ENCODE data around the gene SPATA21. TPM values are rescaled to one million over a fixed set of nuclear protein-coding genes. Genes with fewer than 3 reads are reported as not detected.

SPATA21 gene
- total RNA-seq, 1 experiment from 2014 or later: not detected

DNA sequence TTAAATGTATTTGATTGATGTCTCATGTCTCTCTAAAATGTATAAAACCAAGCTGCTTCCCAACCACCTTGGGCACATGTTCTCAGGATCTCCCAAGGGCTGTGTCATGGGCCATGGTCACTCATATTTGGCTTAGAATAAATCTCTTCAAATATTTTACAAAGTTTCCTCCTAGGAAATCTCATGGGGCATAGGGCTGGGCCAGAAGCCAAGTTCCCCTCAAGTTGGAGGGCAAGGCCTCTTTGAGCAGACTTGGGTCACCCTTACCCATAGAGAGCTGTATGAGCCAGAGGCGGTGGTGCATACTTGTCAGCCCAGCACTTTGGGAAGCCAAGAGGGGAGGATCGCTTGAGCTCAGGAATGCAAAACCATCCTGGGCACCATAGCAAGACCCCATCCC, 82.6 kb downstream of the SPATA21 start:
- no peak overlapping the region for H3K4me3 ChIP-seq (ENCODE audit: low read length)
- CTCF ChIA-PET: no interaction called here
- intact Hi-C loops (cut with micrococcal nuclease): loop anchor here (5.0 kb wide), 1 partner anchor 102 kb away; no protein-coding TSS in a partner anchor
- no peak for ATAC-seq
- no peaks in the 10 kb centered on the region for H3K36me3 ChIP-seq (ENCODE audit: low read depth, low read length)
- H3K27me3 ChIP-seq (ENCODE audit: low read length): no peaks in the 10 kb centered on the region
- BruUV-seq (replicated peaks): no TSS peak
- H4K20me1 ChIP-seq (ENCODE audit: low read length): peaks cover 15% of the 10 kb centered on the region
- no peaks in the 10 kb centered on the region for H3K9me3 ChIP-seq (ENCODE audit: low read length)
- no peaks in the 10 kb centered on the region for H3K9me2 ChIP-seq (replicated peaks; ENCODE audit: low read length)
- H3K9ac ChIP-seq (ENCODE audit: low read length): no peak overlapping the region
- POLR2A ChIA-PET (ENCODE audit: unreplicated experiment): no interaction called here
- TF ChIP-seq, protein P1, sequence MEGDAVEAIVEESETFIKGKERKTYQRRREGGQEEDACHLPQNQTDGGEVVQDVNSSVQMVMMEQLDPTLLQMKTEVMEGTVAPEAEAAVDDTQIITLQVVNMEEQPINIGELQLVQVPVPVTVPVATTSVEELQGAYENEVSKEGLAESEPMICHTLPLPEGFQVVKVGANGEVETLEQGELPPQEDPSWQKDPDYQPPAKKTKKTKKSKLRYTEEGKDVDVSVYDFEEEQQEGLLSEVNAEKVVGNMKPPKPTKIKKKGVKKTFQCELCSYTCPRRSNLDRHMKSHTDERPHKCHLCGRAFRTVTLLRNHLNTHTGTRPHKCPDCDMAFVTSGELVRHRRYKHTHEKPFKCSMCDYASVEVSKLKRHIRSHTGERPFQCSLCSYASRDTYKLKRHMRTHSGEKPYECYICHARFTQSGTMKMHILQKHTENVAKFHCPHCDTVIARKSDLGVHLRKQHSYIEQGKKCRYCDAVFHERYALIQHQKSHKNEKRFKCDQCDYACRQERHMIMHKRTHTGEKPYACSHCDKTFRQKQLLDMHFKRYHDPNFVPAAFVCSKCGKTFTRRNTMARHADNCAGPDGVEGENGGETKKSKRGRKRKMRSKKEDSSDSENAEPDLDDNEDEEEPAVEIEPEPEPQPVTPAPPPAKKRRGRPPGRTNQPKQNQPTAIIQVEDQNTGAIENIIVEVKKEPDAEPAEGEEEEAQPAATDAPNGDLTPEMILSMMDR (conservative IDR thresholded peaks at IDR 0.05; ENCODE audit: low read depth, low read length): no peak
- TF ChIP-seq EZH2phosphoT487 (IDR thresholded peaks at IDR 0.05; ENCODE audit: borderline replicate concordance, low read length): no peak
- no peak for TF ChIP-seq EZH2 (IDR thresholded peaks at IDR 0.05; ENCODE audit: low read length, unreplicated experiment)
- DNase-seq: no peak
- H3K4me2 ChIP-seq (ENCODE audit: low read length): no peak overlapping the region
- no peak overlapping the region for H3K27ac ChIP-seq (ENCODE audit: low read length)
- no peak overlapping the region for H2AFZ ChIP-seq (ENCODE audit: low read length)
- H3K79me2 ChIP-seq (ENCODE audit: low read length): peaks cover 26% of the 10 kb centered on the region
- H3F3A ChIP-seq (ENCODE audit: low read length, unreplicated experiment): peaks cover 4% of the 10 kb centered on the region
- H3K4me1 ChIP-seq (ENCODE audit: insufficient read depth, low read length): peaks cover 22% of the 10 kb centered on the region

DNA sequence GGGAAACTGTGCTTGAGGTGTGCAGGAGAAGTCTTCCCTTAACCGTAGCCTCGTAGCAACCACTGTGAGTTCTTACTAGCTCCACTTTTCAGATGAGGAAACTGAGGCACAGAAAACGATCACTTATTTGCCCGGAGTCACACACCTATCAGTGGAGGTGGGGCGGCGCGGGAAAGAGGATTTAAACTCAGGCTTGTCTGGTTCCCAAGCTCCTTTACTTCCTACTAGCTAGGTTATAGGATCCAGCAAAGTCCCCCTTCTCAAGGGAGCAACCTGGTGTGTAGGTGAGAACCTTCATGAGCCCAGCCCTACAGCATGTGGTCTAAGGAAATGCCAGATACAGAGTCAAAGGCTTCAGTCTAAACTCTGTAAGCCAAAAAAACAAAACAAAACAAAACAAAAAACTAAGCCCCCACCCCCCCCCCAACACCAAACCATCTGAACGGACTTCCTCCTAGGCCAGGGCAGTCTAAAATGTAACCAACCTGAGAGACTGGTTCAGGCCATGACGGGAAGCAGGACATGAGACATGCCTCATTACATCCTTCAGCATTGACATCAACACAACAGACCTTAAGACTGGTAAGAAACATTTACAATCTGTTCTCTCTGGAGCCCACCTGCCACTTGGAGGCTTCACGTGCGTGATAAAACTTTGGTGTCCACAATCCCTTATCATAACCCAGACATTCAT, 84.2 kb downstream of the SPATA21 start:
- DNase-seq (peak; percentile 35), ATAC-seq (no peak)
- Histone ChIP-seq H3K9me3 (ENCODE audit: low read length) (no peaks in the 10 kb centered on the region), H3K4me2 (ENCODE audit: low read length) (peak overlapping the region; percentile 99), H3K4me3 (ENCODE audit: low read length) (peak overlapping the region; percentile 79), H3K9ac (ENCODE audit: low read length) (peak overlapping the region; percentile 92), H3K79me2 (ENCODE audit: low read length) (peaks cover 42% of the 10 kb centered on the region), H3K27ac (ENCODE audit: low read length) (peak overlapping the region; percentile 65), H4K20me1 (ENCODE audit: low read length) (peaks cover 29% of the 10 kb centered on the region), H3K36me3 (ENCODE audit: low read depth, low read length) (no peaks in the 10 kb centered on the region), H3K9me2 (replicated peaks; ENCODE audit: low read length) (no peaks in the 10 kb centered on the region), H3F3A (ENCODE audit: low read length, unreplicated experiment) (peaks cover 4% of the 10 kb centered on the region), H2AFZ (ENCODE audit: low read length) (peak overlapping the region; percentile 80), H3K4me1 (ENCODE audit: insufficient read depth, low read length) (peaks cover 34% of the 10 kb centered on the region), H3K27me3 (ENCODE audit: low read length) (no peaks in the 10 kb centered on the region)
- ChIA-PET CTCF (interaction anchor here (0.5 to 1.6 kb wide), 2 partner anchors 10 to 389 kb away, joined by 3 to 5 read pairs; no protein-coding TSS in a partner anchor), POLR2A (ENCODE audit: unreplicated experiment) (interaction anchor here (0.6 to 1.0 kb wide), 3 partner anchors 10 to 99 kb away, joined by 3 to 5 read pairs (median 3); no protein-coding TSS in a partner anchor)
- BruUV-seq (replicated peaks): TSS peak; percentile 82
- TF ChIP-seq, protein P1 (conservative IDR thresholded peaks at IDR 0.05; ENCODE audit: low read depth, low read length): no peak
- TF ChIP-seq EZH2 (IDR thresholded peaks at IDR 0.05; ENCODE audit: low read length, unreplicated experiment): no peak
- TF ChIP-seq EZH2phosphoT487 (IDR thresholded peaks at IDR 0.05; ENCODE audit: borderline replicate concordance, low read length): no peak
- intact Hi-C loops (cut with micrococcal nuclease): loop anchor here (5.0 kb wide), 1 partner anchor 101 kb away; no protein-coding TSS in a partner anchor

All from PC-3 (cell line).